Adrenal gland (tissue), 19 donors: ENCODE results near the gene ASCL2. TPM values are rescaled to one million over a fixed set of nuclear protein-coding genes. Genes with fewer than 3 reads are reported as not detected.

Experiments used
- DNase-seq, 7 donors: peaks; one replicate each; pipeline ENCODE4 v3.0.0-alpha.2; 2019 to 2020
- H3K27ac ChIP-seq, 5 donors: fragments of 200-600 bp; sonication (generic) in 4 of 5; 1 replicate in 3 of 5; 2 replicates in 2 of 5; pipeline versions ENCODE4 v1.5.1 to v1.8.0; 2016 to 2020; ENCODE audit warnings: mild to moderate bottlenecking in 1 of 5
- H3K27me3 ChIP-seq: fragments of 200-600 bp; 2 replicates; pipeline ENCODE4 v1.8.0; 2021
- H3K36me3 ChIP-seq, 2 donors: fragments of 200-600 bp; replicated peaks in 1 of 2; 1 replicate in 1 of 2; 2 replicates in 1 of 2; pipeline versions ENCODE4 v1.5.1 to v1.8.0; 2018 to 2022
- H3K4me1 ChIP-seq, 2 donors: fragments of 200-600 bp; replicated peaks in 1 of 2; 1 replicate in 1 of 2; 2 replicates in 1 of 2; pipeline versions ENCODE4 v1.5.1 to v1.8.0; 2018 to 2021
- H3K4me3 ChIP-seq, 4 donors: fragments of 200-600 bp; sonication (generic) in 3 of 4; one replicate each; pipeline ENCODE4 v1.5.1; 2016 to 2018
- H3K9me3 ChIP-seq, 3 donors: fragments of 200-600 bp; sonication (generic) in 1 of 3; replicated peaks in 1 of 3; 1 replicate in 2 of 3; 2 replicates in 1 of 3; pipeline versions ENCODE4 v1.5.1 to v1.8.0; 2016 to 2021
- CTCF ChIP-seq, 6 experiments: fragments of 450-650 bp in 4 of 6; fragments of 200-600 bp in 2 of 6; sonication (generic) in 1 of 6; IDR thresholded peaks; 1 replicate in 5 of 6; 2 replicates in 1 of 6; pipeline versions ENCODE4 v1.5.1 to v1.8.0; 2016 to 2021; ENCODE audit warnings: antibody characterized with exemption in 6 of 6, mild to moderate bottlenecking in 2 of 6, moderate library complexity in 1 of 6
- POLR2A ChIP-seq, 2 donors: fragments of 450-650 bp; IDR thresholded peaks; one replicate each; pipeline ENCODE4 v1.6.1; 2017; ENCODE audit warnings: antibody characterized with exemption in 2 of 2, mild to moderate bottlenecking in 2 of 2, moderate library complexity in 1 of 2
- WGBS, 4 donors: extraction: QIAGEN DNeasy Blood & Tissue Kit in 2 of 4; methylation state at CpG; one replicate each; pipeline versions ENCODE4 v1.1.5 to v1.1.7; 2013 to 2017; 5-methylcytosine and 5-hydroxymethylcytosine counted together
- intact Hi-C, 2 donors: fragments of 100-400 bp; cut with DNase I; formaldehyde crosslinking; loops; one replicate each; pipeline versions ENCODE4 v1.14.1 to v1.15.0; 2022 to 2023
- long read RNA-seq, 10 donors: library from polyadenylated mRNA in 3 of 10; unstranded in 2 of 10; stranded (forward) in 1 of 10; transcript quantifications; one replicate each; pipeline ENCODE4 v2.0.0 and lab custom pipeline, GENCODE V29; 2021 to 2026
- polyA plus RNA-seq, 3 donors: library from polyadenylated mRNA; stranded (reverse); fragments of 200-250 nt in 2 of 3; fragments of 350-450 nt in 1 of 3; fragmentation: Illumina TruSeq in 1 of 3; extraction: RNeasy Lipid Tissue Mini Kit (QIAGEN cat#74804) in 1 of 3; gene quantifications; one replicate each; pipeline ENCODE4 v1.2.3, GENCODE V29; 2013 to 2014
- total RNA-seq, 9 donors: library from RNA; depleted of rRNA in 4 of 9; stranded (reverse); fragments of >200 nt in 4 of 9; fragments of 120-200 nt in 1 of 9; fragmentation: NEBNext Ultra II Directional in 1 of 9; extraction: Animal tissue kit (Norgen Biotek cat#: 25700) in 1 of 9; gene quantifications; one replicate each; pipeline versions ENCODE4 v1.1.0 to v1.2.4, GENCODE V29; 2013 to 2023
- donor health status: healthy with polysubstance abuse.
- donor health status: Bipolar disorder and iron deficiency.
- donor health status: DM: yes; HTN: yes; CAD: no.
- donor health status: DM: no; HTN: no; CAD: no.
- donor health status: DM: no; HTN: no; CAD: no.
- donor health status: DM: yes; HTN: yes; CAD: no.

ASCL2 gene
- 1 to 10 TPM in 3 of 9 donors, under 1 TPM in 5, not detected in 1; 0.11 to 2.2 (median 0.78) TPM for total RNA-seq
- polyA plus RNA-seq = under 1 TPM in 2 of 3 donors, not detected in 1; 0.44 to 0.88 TPM
- long read RNA-seq, donor 1 = 0 reads
- long read RNA-seq, donor 2 = 0 reads
- long read RNA-seq, donor 3 = 0 reads
- long read RNA-seq, donor 4 = 0 reads
- long read RNA-seq, donor 5, transcript ASCL2-201 (2 exons, 1,852 nt) = major isoform, 5 of 5 reads
- long read RNA-seq, donor 5, partial matches to known transcripts = 0 of 5 reads
- long read RNA-seq, donor 5, other reads (novel, unspliced or antisense) = 0 of 5 reads
- long read RNA-seq, donor 6 = 0 reads
- long read RNA-seq, donor 7 = 0 reads
- long read RNA-seq, donor 8 = 0 reads
- long read RNA-seq, donor 9 = 0 reads
- long read RNA-seq, donor 10 = 0 reads

GRCh38 chr11:2270322-2271076 is at the start of gene ASCL2:
TSS of gene ASCL2 (minus strand) at chr11:2270588. CDS start at chr11:2270332, 256 bp downstream.
- intact Hi-C loops = no loop called here
- H3K9me3 ChIP-seq = no peaks in the 10 kb centered on the region
- H3K4me3 ChIP-seq = peak within 1 kb of the TSS in 1 of 4 donors; percentile 56
- WGBS, 4 donors = 2 to 10% (median 2%) methylated on average over 2 to 89 of the region's 89 CpGs; no CpG with 5 or more reads in 1 of the 4 donors
- TF ChIP-seq POLR2A (IDR thresholded peaks at IDR 0.05) (no peak), CTCF (IDR thresholded peaks at IDR 0.05) (no peak)
- H3K4me1 ChIP-seq = peaks cover 0 to 14% of the 10 kb centered on the region in 2 donors
- peak in 2 of 7 donors; percentile 13 to 35 for DNase-seq
- peaks cover 38% of the 10 kb centered on the region for H3K27me3 ChIP-seq
- H3K27ac ChIP-seq = peak within 1 kb of the TSS in 2 of 5 donors; percentile 47 to 81
- no peaks in the 10 kb centered on the region for H3K36me3 ChIP-seq

GRCh38 chr11:2319791-2320472 is 49.5 kb upstream of the ASCL2 start:
- Histone ChIP-seq H3K4me3 (no peak overlapping the region), H3K27me3 (no peaks in the 10 kb centered on the region), H3K36me3 (no peaks in the 10 kb centered on the region), H3K4me1 (peaks cover under 1 to 3% of the 10 kb centered on the region in 2 donors), H3K9me3 (no peaks in the 10 kb centered on the region), H3K27ac (no peak overlapping the region)
- intact Hi-C loops = loop anchor here in 1 of 2 donors (10.0 kb wide), 1 partner anchor 205 kb away; no protein-coding TSS in a partner anchor
- TF ChIP-seq CTCF (IDR thresholded peaks at IDR 0.05) (no peak), POLR2A (IDR thresholded peaks at IDR 0.05) (no peak)
- WGBS, 4 donors = 50 to 85% (median 84%) methylated on average over 6 to 10 of the region's 10 CpGs
- peak in 1 of 7 donors; percentile 31 for DNase-seq

GRCh38 chr11:2318707-2319106 is 48.3 kb upstream of the ASCL2 start:
- intact Hi-C loops = loop anchor here in 1 of 2 donors (10.0 kb wide), 1 partner anchor 206 kb away; no protein-coding TSS in a partner anchor
- Histone ChIP-seq H3K9me3 (no peaks in the 10 kb centered on the region), H3K36me3 (no peaks in the 10 kb centered on the region), H3K27ac (no peak overlapping the region), H3K4me1 (peaks cover 9 to 14% of the 10 kb centered on the region in 2 donors), H3K27me3 (no peaks in the 10 kb centered on the region), H3K4me3 (no peak overlapping the region)
- WGBS, 4 donors = 85 to 94% (median 92%) methylated on average over 7 of the region's 7 CpGs
- no peak for DNase-seq
- no peak for TF ChIP-seq CTCF (IDR thresholded peaks at IDR 0.05)
- no peak for TF ChIP-seq POLR2A (IDR thresholded peaks at IDR 0.05)
